H1 (cell line): ENCODE measurements around the gene CALML5. TPM values are rescaled to one million over a fixed set of nuclear protein-coding genes. Genes with fewer than 3 reads are reported as not detected.

Experiments
- CTCF ChIA-PET: fragments of 300-600 bp; sonication (Branson Sonifier 250); formaldehyde crosslinking; loops from one replicate; lab custom pipeline; 2021; ENCODE audit not compliant: partially characterized antibody; lab: Charles Lee
- POLR2A ChIA-PET: fragments of 300-600 bp; sonication (Branson Sonifier 250); formaldehyde crosslinking; loops from one replicate; lab custom pipeline; 2021; ENCODE audit warnings: inconsistent platforms; ENCODE audit not compliant: partially characterized antibody; lab: Charles Lee
- DNase-seq, 2 experiments: peaks; one replicate each; pipeline versions ENCODE4 v3.0.0 to v3.0.0-alpha.2; 2010 to 2022; ENCODE audit warnings: low spot score in 2 of 2, low read depth in 1 of 2, mixed read lengths in 1 of 2
- FAIRE-seq: peaks from 2 replicates; lab custom pipeline; 2011; peaks lifted over from hg19 to GRCh38; lab: Jason Lieb, UNC
- H2AFZ ChIP-seq: 2 replicates; pipeline ENCODE4 v1.8.1; 2012; ENCODE audit warnings: low read length, inconsistent platforms
- H2AK5ac ChIP-seq: 2 replicates; pipeline ENCODE4 v1.6.1; 2013; ENCODE audit warnings: low read depth, low read length
- H2BK120ac ChIP-seq: replicated peaks from 2 replicates; pipeline ENCODE3; 2013; ENCODE audit warnings: low read depth, low read length, inconsistent platforms
- H2BK12ac ChIP-seq: 2 replicates; pipeline ENCODE4 v1.6.1; 2013; ENCODE audit warnings: low read depth, low read length
- H2BK15ac ChIP-seq: 2 replicates; pipeline ENCODE4 v1.6.1; 2013; ENCODE audit warnings: low read length
- H2BK20ac ChIP-seq: 2 replicates; pipeline ENCODE4 v1.6.1; 2013; ENCODE audit warnings: low read length
- H2BK5ac ChIP-seq: 2 replicates; pipeline ENCODE4 v1.6.1; 2013; ENCODE audit warnings: low read depth, low read length
- H3K14ac ChIP-seq: 2 replicates; pipeline ENCODE4 v1.6.1; 2013; ENCODE audit warnings: inconsistent platforms; ENCODE audit not compliant: insufficient read length
- H3K18ac ChIP-seq: 2 replicates; pipeline ENCODE4 v1.6.1; 2013; ENCODE audit warnings: low read length; ENCODE audit errors: extremely low read depth
- H3K23ac ChIP-seq: 2 replicates; pipeline ENCODE4 v1.6.1; 2013; ENCODE audit warnings: inconsistent platforms; ENCODE audit not compliant: insufficient read length
- H3K23me2 ChIP-seq: 2 replicates; pipeline ENCODE4 v1.6.1; 2013; ENCODE audit warnings: low read depth, low read length
- H3K27ac ChIP-seq: 2 replicates; pipeline ENCODE4 v1.6.1; 2011; ENCODE audit warnings: low read depth, low read length, inconsistent platforms
- H3K27me3 ChIP-seq, 4 experiments: replicated peaks in 1 of 4; 1 replicate in 1 of 4; 2 replicates in 3 of 4; pipeline versions ENCODE4 v1.6.1 to v1.8.1; 2011 to 2013; ENCODE audit warnings: low read length in 3 of 4, mild to moderate bottlenecking in 3 of 4, inconsistent platforms in 2 of 4, mixed read lengths in 2 of 4, moderate library complexity in 1 of 4; ENCODE audit not compliant: control insufficient read depth in 3 of 4, insufficient read depth in 3 of 4; ENCODE audit errors: extremely low read depth in 1 of 4
- H3K36me3 ChIP-seq, 4 experiments: 2 replicates each; pipeline versions ENCODE4 v1.6.1 to v1.8.1; 2011 to 2013; ENCODE audit warnings: mild to moderate bottlenecking in 4 of 4, low read length in 3 of 4, moderate library complexity in 2 of 4, control low read depth in 1 of 4, inconsistent platforms in 1 of 4; ENCODE audit not compliant: insufficient read depth in 4 of 4, control insufficient read depth in 2 of 4
- H3K4ac ChIP-seq: replicated peaks from 2 replicates; pipeline ENCODE3; 2013; ENCODE audit warnings: low read length, low read depth, mixed read lengths, inconsistent platforms; ENCODE audit not compliant: insufficient read length
- H3K4me1 ChIP-seq, 4 experiments: replicated peaks in 1 of 4; 1 replicate in 1 of 4; 2 replicates in 3 of 4; pipeline versions ENCODE4 v1.6.1 to v1.8.1; 2011 to 2013; ENCODE audit warnings: low read length in 3 of 4, inconsistent platforms in 2 of 4, mixed read lengths in 1 of 4; ENCODE audit not compliant: insufficient read depth in 4 of 4, control insufficient read depth in 3 of 4
- H3K4me2 ChIP-seq, 2 experiments: 2 replicates each; pipeline versions ENCODE4 v1.6.1 to v1.8.1; 2011 to 2013; ENCODE audit warnings: low read depth in 2 of 2, low read length in 2 of 2, control low read depth in 1 of 2, inconsistent platforms in 1 of 2, mild to moderate bottlenecking in 1 of 2; ENCODE audit not compliant: insufficient read depth in 1 of 2
- H3K4me3 ChIP-seq, 4 experiments: fragments of 200-600, 300-600 bp in 1 of 4; sonication (generic), shearing (Covaris generic), sonication (Bioruptor Twin) in 1 of 4; 2 replicates each; pipeline versions ENCODE4 v1.5.1 to v1.8.1; 2011 to 2016; ENCODE audit warnings: low read length in 4 of 4, low read depth in 3 of 4, control low read depth in 2 of 4, inconsistent platforms in 2 of 4, mild to moderate bottlenecking in 2 of 4, mixed read lengths in 1 of 4, moderate library complexity in 1 of 4; ENCODE audit not compliant: insufficient read depth in 2 of 4; ENCODE audit errors: extremely low read depth in 1 of 4
- H3K56ac ChIP-seq: replicated peaks from 2 replicates; pipeline ENCODE3; 2013; ENCODE audit warnings: low read depth, mild to moderate bottlenecking, mixed read lengths, low read length, inconsistent platforms; ENCODE audit not compliant: insufficient read length
- H3K79me1 ChIP-seq: 2 replicates; pipeline ENCODE4 v1.6.1; 2013; ENCODE audit warnings: low read depth, low read length, control low read depth
- H3K79me2 ChIP-seq, 2 experiments: 2 replicates each; pipeline versions ENCODE4 v1.6.1 to v1.8.1; 2012 to 2013; ENCODE audit warnings: low read length in 2 of 2, mild to moderate bottlenecking in 2 of 2, inconsistent platforms in 1 of 2; ENCODE audit not compliant: insufficient read depth in 2 of 2, control insufficient read depth in 1 of 2
- H3K9ac ChIP-seq, 4 experiments: replicated peaks in 1 of 4; 1 replicate in 1 of 4; 2 replicates in 3 of 4; pipeline versions ENCODE4 v1.6.1 to v1.8.1; 2011 to 2013; ENCODE audit warnings: low read depth in 3 of 4, low read length in 3 of 4, control low read depth in 2 of 4, mild to moderate bottlenecking in 2 of 4, moderate library complexity in 2 of 4, inconsistent platforms in 1 of 4; ENCODE audit errors: extremely low read depth in 1 of 4
- H3K9me3 ChIP-seq, 2 experiments: 2 replicates each; pipeline versions ENCODE4 v1.6.1 to v1.8.1; 2012 to 2013; ENCODE audit warnings: mild to moderate bottlenecking in 2 of 2, moderate library complexity in 2 of 2, control low read depth in 1 of 2, inconsistent platforms in 1 of 2, low read depth in 1 of 2, low read length in 1 of 2, mixed read lengths in 1 of 2; ENCODE audit not compliant: insufficient read depth in 2 of 2
- H4K20me1 ChIP-seq, 2 experiments: replicated peaks in 1 of 2; 2 replicates each; pipeline versions ENCODE3 to v1.8.1; 2011 to 2013; ENCODE audit warnings: inconsistent platforms in 2 of 2, low read length in 2 of 2, mild to moderate bottlenecking in 1 of 2; ENCODE audit not compliant: insufficient read depth in 2 of 2, control insufficient read depth in 1 of 2
- H4K5ac ChIP-seq: 2 replicates; pipeline ENCODE4 v1.6.1; 2013; ENCODE audit warnings: low read length, low read depth, mixed read lengths, inconsistent platforms; ENCODE audit not compliant: insufficient read length
- H4K8ac ChIP-seq: 2 replicates; pipeline ENCODE4 v1.8.0; 2013; ENCODE audit warnings: mild to moderate bottlenecking, moderate library complexity, low read length, inconsistent platforms; ENCODE audit not compliant: insufficient read depth; ENCODE audit errors: extremely low read depth
- H4K91ac ChIP-seq: replicated peaks from 2 replicates; pipeline ENCODE3; 2013; ENCODE audit warnings: low read length, mixed read lengths, inconsistent platforms; ENCODE audit not compliant: insufficient read length
- CHD2 ChIP-seq: IDR thresholded peaks from 2 replicates; pipeline ENCODE4 v1.6.1; 2012; ENCODE audit warnings: low read length, improper control_type of control experiment
- CTBP2 ChIP-seq: IDR thresholded peaks from 2 replicates; pipeline ENCODE4 v1.7.0; 2011; ENCODE audit warnings: borderline replicate concordance, mild to moderate bottlenecking, moderate library complexity, mixed read lengths, low read length; ENCODE audit not compliant: insufficient read depth, insufficient read length
- EGR1 ChIP-seq: IDR thresholded peaks from 2 replicates; pipeline ENCODE4 v1.6.1; 2011; ENCODE audit warnings: low read depth, low read length, borderline replicate concordance
- EZH2 ChIP-seq: fragments of 200-600 bp; sonication (generic); IDR thresholded peaks from 2 replicates; pipeline ENCODE4 v1.7.1; 2012; ENCODE audit warnings: low read depth, mild to moderate bottlenecking, moderate library complexity, low read length, inconsistent platforms; ENCODE audit not compliant: severe bottlenecking
- HDAC2 ChIP-seq, 2 experiments: fragments of 300-600 bp in 1 of 2; sonication (generic) in 1 of 2; IDR thresholded peaks; 2 replicates each; pipeline ENCODE4 v1.6.1; 2011 to 2012; ENCODE audit warnings: low read depth in 2 of 2, low read length in 2 of 2, mild to moderate bottlenecking in 2 of 2, moderate library complexity in 2 of 2, borderline replicate concordance in 1 of 2, inconsistent platforms in 1 of 2
- JUN ChIP-seq: IDR thresholded peaks from 2 replicates; pipeline ENCODE4 v1.6.1; 2011; ENCODE audit warnings: low read depth, mild to moderate bottlenecking, improper control_type of control experiment, low read length
- JUND ChIP-seq: IDR thresholded peaks from 2 replicates; pipeline ENCODE4 v1.6.1; 2011; ENCODE audit warnings: mild to moderate bottlenecking, improper control_type of control experiment, low read length
- NANOG ChIP-seq: IDR thresholded peaks from 2 replicates; pipeline ENCODE4 v1.6.1; 2011; ENCODE audit warnings: low read length, low read depth, mild to moderate bottlenecking, inconsistent platforms; ENCODE audit not compliant: insufficient read depth, poor library complexity, severe bottlenecking
- POU5F1 ChIP-seq: IDR thresholded peaks from 2 replicates; pipeline ENCODE4 v1.6.1; 2011; ENCODE audit warnings: low read depth, mild to moderate bottlenecking, low read length, moderate library complexity
- SIRT6 ChIP-seq: IDR thresholded peaks from one replicate; pipeline ENCODE4 v1.7.1; 2012; ENCODE audit warnings: low read length, inconsistent platforms
- YY1 ChIP-seq: IDR thresholded peaks from 2 replicates; pipeline ENCODE4 v1.6.1; 2011; ENCODE audit warnings: low read depth, mild to moderate bottlenecking, low read length
- ZNF274 ChIP-seq: IDR thresholded peaks from 2 replicates; pipeline ENCODE4 v1.7.0; 2012; ENCODE audit warnings: low read length, borderline replicate concordance; ENCODE audit errors: extremely low read depth
- WGBS, 2 experiments: shearing (Covaris generic) in 1 of 2; methylation state at CpG; one replicate each; pipeline versions ENCODE4 v1.1.6 to v1.1.7; 2013 to 2015; ENCODE audit warnings: low lambda C conversion rate in 2 of 2, mixed read lengths in 2 of 2, inconsistent platforms in 1 of 2, low coverage in 1 of 2, missing lambda C conversion rate in 1 of 2; ENCODE audit not compliant: insufficient replicate concordance in 2 of 2, insufficient coverage in 1 of 2, insufficient read length in 1 of 2; ENCODE audit errors: extremely low coverage in 1 of 2, missing lambda C conversion rate in 1 of 2; 5-methylcytosine and 5-hydroxymethylcytosine counted together
- polyA plus RNA-seq, 7 experiments: library from polyadenylated mRNA; depleted of rRNA in 3 of 7; stranded (reverse) in 5 of 7; unstranded in 2 of 7; fragments of >200 nt in 5 of 7; fragments of 200-250 nt in 2 of 7; gene quantifications; 1 replicate in 5 of 7; 2 replicates in 1 of 7; 4 replicates in 1 of 7; pipeline versions ENCODE4 v1.2.1 to v1.2.3, GENCODE V29; 2011 to 2013; ENCODE audit warnings: missing spikeins in 2 of 7, mixed read lengths in 2 of 7
- total RNA-seq: library from RNA; stranded (reverse); fragmentation: NEBNext Ultra II Directional; extraction: Animal tissue kit (Norgen Biotek cat#: 25700); gene quantifications from 2 replicates; pipeline ENCODE4 v1.2.1, GENCODE V29; 2021
- TF ChIP-seq, protein P1 (sequence below): IDR thresholded peaks from 2 replicates; pipeline ENCODE4 v1.6.1; 2012; ENCODE audit warnings: inconsistent platforms

Gene CALML5
- total and polyA plus RNA-seq, 2 of the 8 experiments (the other 6 are each of a cell fraction or from before 2014, with no cell fraction given) = not detected

GRCh38 chr10:5526691-5527331 is 27.4 kb upstream of the CALML5 start:
- no peaks in the 10 kb centered on the region for H3K27me3 ChIP-seq
- ChIA-PET POLR2A (interaction anchor here (0.6 kb wide), 1 partner anchor 63 kb away, joined by 4 read pairs; no protein-coding TSS in a partner anchor), CTCF (interaction anchor here (1.0 to 2.4 kb wide), 3 partner anchors 12 to 85 kb away, joined by 4 to 8 read pairs (median 6); no protein-coding TSS in a partner anchor)
- H3K56ac ChIP-seq = no peak overlapping the region
- H3K27ac ChIP-seq = no peak overlapping the region
- H3K14ac ChIP-seq = no peak overlapping the region
- H2BK120ac ChIP-seq = no peak overlapping the region
- no peak overlapping the region for H3K18ac ChIP-seq
- H2AK5ac ChIP-seq = no peak overlapping the region
- H3K23ac ChIP-seq = no peak overlapping the region
- H3K9ac ChIP-seq = no peak overlapping the region
- FAIRE-seq = no peak
- no peak overlapping the region for H4K91ac ChIP-seq
- H2BK12ac ChIP-seq = no peak overlapping the region
- no peak overlapping the region for H3K4ac ChIP-seq
- no peak for DNase-seq
- no peak overlapping the region for H4K8ac ChIP-seq
- peaks cover 0 to 5% (median 0%) of the 10 kb centered on the region in 4 experiments; a peak in 1 of 7 replicates for H3K4me1 ChIP-seq
- H2AFZ ChIP-seq = no peak overlapping the region
- no peak overlapping the region for H3K4me2 ChIP-seq
- no peak overlapping the region for H2BK5ac ChIP-seq
- H4K20me1 ChIP-seq = no peaks in the 10 kb centered on the region
- no peak overlapping the region for H3K4me3 ChIP-seq
- H3K79me2 ChIP-seq = no peaks in the 10 kb centered on the region
- H2BK20ac ChIP-seq = no peak overlapping the region
- no peaks in the 10 kb centered on the region for H3K36me3 ChIP-seq
- WGBS, 2 experiments = 86% methylated on average over 8 of the region's 8 CpGs; no CpG with 5 or more reads in 1 of the 2 experiments
- no peaks in the 10 kb centered on the region; the same call in 1 of the 2 replicates for H3K23me2 ChIP-seq
- peaks cover 0 to 3% of the 10 kb centered on the region in 2 experiments; a peak in 1 of 4 replicates for H3K9me3 ChIP-seq
- no peak overlapping the region for H2BK15ac ChIP-seq
- H3K79me1 ChIP-seq = no peaks in the 10 kb centered on the region
- H4K5ac ChIP-seq = no peak overlapping the region
- TF ChIP-seq JUN = no peak
- TF ChIP-seq EZH2 = no peak
- no peak for TF ChIP-seq CTBP2
- no peak for TF ChIP-seq EGR1
- TF ChIP-seq SIRT6 = no peak
- TF ChIP-seq JUND = no peak
- TF ChIP-seq, protein P1, sequence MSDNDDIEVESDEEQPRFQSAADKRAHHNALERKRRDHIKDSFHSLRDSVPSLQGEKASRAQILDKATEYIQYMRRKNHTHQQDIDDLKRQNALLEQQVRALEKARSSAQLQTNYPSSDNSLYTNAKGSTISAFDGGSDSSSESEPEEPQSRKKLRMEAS = no peak
- TF ChIP-seq YY1 = no peak
- no peak for TF ChIP-seq HDAC2 (IDR thresholded peaks at IDR 0.05; ENCODE audit: borderline replicate concordance in 1 of 2, low read depth in 2 of 2, low read length in 2 of 2)
- no peak for TF ChIP-seq CHD2
- TF ChIP-seq POU5F1 = no peak
- no peak for TF ChIP-seq ZNF274
- TF ChIP-seq NANOG = no peak
